ENCODE measurements around the gene TCEAL5.
"Not testable (repeated sequence)": the region's sequence is repeated elsewhere in the genome, so short reads cannot be mapped to it uniquely, and the experiment has no call there.

Gene TCEAL5, protein sequence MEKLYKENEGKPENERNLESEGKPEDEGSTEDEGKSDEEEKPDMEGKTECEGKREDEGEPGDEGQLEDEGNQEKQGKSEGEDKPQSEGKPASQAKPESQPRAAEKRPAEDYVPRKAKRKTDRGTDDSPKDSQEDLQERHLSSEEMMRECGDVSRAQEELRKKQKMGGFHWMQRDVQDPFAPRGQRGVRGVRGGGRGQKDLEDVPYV

DNA sequence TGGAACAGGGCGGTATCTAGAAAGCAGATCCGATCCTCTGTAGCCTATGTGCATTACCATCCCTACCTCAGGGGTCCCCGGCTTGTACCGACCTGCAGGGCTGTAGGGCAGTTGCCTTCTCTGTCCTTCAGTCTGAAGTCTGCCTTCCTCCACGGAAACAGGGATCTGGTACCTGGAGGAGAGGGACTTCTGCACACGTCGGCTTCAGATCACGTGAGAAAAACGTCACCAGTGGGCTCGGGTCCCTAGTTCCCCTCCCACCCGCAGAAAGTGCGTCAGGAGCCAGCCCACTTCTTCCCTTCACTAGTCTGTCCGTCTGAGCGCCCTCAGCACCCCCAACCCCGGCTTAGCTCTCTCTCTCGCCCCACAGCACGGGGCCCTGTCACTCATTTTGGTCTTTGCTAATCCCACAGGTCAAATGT lies at the start of gene TCEAL5:
Gene TCEAL5 (minus strand): TSS at position 170 of the 422 bp plus-strand sequence. CDS start 2,187 bp downstream, outside the sequence.
- DNase-seq = peak; percentile 12 to 30

DNA sequence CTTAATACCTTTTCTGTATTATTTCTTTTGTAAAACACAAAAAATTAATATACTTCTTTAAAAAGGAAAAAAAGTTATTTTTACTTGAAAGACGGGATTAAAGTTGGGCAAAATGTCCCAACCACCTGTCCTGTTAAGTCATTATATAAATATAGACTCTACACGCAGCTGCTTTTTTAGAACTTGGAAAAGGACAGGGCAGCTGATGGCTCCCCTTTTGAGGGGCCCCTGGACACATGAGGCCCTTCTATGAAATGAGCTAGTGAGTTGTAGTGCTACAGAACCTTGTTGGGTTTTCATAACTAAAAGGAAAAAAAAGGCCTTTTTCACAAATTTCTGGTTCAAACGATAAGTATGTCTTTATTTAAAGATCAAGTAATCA lies 34.8 kb upstream of the TCEAL5 start:
- no peak for DNase-seq

DNA sequence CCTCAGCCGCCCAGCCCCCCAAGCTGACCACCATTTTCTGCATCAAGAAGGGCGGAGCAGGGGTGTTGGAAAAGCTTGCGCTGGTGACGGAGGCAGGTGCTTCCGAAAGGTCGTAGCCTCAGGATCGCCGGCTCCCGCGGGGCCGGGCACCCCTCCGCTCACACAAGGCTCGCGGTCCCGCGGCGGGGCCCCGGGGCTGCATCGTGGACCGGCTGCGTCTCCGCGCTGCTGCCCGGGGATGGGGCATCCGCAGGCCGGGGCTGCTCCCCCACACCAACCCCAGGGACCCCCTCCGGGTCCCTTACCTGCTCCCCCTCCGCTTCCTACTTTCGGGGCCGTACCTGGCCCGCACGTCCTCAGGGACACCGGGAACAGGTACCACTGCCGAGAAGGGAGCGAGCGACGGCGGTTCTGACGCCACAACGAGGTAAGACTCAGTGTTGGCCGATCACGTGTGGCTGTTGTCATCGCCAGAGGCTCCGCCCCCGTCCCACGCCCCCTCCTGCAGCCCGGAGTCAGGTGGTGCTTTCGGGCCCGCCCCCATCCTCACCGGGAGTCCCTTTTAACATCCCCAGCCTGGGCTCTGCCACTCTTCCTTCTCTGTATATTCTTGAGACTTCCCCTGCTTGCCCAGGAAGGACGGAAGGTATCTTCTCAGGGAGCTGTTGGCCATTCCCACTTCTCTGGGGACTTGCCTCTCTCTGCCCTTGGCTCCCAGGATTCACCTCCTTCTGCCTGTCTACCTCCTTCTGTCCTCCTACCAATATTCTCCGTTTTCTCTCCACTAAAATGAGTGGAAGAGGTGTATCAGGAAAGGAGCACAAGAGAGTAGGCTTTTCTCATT lies 34.2 kb upstream of the TCEAL5 start, which contains the start of gene BEX2:
Gene BEX2 (minus strand): TSS at position 436 of the 844 bp plus-strand sequence. CDS start 1,014 bp downstream, outside the sequence.
- peak; percentile 43 to 68 for DNase-seq

DNA sequence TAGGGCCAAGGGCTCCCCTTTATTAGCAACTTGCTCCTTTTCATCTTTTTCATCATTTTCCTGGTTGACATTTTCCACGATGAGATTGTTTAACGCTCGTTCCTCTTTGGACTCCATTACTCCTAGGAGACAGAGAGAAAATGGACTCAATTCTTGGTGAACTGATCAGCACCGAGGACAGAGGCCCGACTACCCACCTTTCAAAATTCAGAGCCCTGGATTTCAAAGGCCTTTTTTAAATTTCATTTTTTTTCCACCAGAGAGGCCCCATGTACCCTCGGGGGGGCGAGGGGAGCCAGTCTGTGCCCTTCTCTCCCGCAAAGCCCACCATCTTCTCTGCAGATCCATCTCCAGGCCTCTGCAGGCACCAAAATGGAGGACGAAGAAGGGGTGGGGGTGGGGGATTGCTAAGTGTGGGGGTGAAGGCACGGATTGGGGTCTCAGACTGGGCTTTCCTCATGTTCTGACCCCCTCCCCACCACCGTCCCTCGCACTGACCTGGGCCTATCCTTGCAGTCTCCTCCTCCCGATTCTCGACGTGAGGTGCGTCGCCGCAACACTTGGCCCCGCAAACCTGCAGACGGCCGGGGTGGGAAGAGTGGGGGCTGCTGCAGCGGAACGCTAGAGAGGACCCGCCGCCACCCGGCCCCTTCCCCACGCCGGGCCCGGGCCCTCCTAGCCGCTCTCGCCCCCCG lies 33.5 kb upstream of the TCEAL5 start:
- no peak for DNase-seq

DNA sequence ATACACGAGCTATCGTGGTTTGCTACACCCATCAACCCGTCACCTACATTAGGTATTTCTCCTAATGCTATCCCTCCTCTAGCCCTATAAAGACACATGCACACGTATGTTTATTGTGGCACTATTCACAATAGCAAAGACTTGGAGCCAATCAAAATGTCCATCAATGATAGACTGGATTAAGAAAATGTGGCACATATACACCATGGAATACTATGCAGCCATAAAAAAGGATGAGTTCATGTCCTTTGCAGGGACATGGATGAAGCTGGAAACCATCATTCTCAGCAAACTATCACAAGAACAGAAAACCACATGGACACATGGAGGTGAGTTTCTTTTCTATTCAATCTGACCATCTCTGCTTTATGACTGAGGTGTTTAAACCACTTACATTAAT lies 29.1 kb upstream of the TCEAL5 start:
- DNase-seq = not testable (repeated sequence)

DNA sequence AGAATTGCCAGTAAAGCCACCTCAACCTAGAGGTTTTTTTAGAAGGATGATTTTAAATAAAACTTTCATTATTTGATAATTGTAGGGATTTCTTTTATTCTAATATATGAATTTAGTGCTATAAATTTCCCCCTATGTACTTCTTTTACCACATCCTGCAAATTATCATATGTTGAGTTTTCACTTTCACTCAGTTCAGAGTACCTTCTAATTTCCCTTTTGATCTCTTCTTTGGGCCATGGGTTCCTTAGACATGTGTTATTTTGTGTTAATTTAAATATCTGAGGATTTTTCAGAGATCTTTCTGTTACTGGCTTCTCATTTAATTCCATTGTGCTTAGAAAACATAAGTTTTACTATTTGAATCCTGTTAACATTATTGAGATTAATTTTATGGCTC lies 28.2 kb upstream of the TCEAL5 start:
- no peak for DNase-seq

DNA sequence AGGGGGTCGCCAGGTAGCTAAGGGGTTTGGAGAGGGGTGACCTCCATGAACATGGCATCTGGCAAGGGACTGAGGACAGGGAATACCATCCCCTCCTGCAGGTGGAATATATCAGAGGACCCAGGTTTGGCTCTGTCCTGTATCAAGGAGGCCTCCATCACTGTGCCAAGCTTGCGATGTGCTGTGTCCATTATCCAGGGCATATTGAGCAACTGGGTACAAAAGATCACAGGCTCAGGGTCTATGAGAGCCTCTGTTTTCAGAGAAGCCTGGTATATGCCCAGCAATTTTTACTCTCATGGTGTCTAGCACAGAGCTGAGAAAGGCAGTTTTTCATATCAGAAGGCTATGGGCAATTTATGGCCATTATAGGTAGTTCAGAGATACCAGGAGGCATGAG lies 16.6 kb upstream of the TCEAL5 start:
- DNase-seq = no peak

DNA sequence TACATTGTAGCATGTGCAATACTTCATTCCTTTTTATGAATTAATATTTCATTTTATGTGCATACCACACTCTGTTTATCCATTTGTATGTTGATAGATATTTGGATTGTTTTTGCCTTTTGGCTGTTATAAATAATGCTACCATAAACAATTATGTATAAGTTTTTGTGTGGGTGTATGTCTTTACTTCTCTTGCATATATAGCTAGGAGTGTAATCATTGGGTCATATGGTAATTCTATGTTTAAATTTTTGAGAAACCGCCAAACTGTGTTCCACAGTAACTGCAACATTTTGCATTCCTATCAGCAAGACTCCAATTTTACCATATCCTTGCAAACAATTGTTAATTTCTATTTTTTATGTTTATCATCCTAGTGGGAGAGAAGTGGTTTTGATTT lies 3.1 kb upstream of the TCEAL5 start:
- no peak for DNase-seq

DNA sequence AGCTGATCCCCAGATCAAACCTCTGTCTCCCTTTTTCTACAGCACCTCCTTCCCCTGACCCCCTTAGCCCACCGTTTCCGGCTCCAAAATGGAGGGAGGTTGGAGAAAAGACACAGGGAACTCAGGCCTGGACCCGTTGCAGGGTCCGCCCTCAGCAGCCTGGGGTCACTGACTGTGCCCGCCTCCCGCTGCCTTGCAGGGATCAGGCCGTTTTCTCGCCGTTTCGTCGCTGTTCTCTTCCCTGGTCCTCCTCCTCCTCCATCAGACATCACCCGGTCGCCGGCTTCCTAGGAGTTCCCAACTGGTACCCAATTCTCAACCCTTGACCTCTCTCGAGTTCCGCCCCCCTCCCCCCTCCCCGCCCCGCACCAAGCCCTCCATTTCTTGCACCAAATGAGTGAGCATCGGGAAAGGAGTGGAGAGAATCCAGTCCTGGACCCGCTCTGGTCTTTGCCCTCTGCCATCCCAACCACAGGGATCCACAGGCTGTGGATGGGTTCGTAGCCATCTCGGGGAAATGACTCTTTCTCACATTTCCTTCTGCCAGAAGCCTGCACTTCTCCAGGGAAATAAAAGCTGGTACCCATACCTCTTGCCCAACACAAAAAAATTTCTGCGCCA lies 493 bp downstream of the TCEAL5 start:
- no peak for DNase-seq

DNA sequence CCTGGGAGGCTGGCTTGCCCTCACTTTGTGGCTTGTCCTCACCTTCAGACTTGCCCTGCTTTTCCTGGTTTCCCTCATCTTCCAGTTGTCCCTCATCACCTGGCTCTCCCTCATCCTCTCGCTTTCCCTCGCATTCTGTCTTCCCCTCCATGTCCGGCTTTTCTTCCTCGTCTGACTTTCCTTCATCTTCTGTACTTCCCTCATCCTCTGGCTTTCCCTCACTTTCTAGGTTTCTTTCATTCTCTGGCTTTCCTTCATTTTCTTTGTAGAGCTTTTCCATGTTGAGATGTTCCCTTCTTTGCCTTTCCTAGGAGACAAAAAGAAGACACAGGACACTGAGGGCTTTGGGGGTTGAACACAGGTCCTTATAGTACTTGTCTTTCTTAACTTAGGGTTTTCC lies 2.3 kb downstream of the TCEAL5 start:
- no peak for DNase-seq

DNA sequence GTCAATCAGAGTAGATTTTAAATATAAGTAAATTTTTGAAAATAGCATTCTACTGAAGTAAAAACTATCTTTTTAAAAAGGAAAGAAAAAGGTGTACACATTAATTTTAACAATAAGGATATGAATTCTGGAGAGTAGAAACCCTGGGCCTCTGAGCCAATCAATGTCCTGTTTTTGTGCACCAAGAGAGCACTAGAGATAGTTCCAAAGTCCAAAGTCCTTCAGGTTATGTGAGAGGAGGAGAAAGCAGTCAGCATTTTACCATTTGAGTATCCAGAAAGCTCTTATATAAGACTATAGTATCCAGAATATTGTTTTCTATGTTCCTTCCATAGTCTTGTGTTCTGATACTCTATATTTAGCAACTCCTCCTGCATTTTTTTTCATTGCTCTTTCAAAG lies 18.3 kb downstream of the TCEAL5 start:
- DNase-seq = no peak

DNA sequence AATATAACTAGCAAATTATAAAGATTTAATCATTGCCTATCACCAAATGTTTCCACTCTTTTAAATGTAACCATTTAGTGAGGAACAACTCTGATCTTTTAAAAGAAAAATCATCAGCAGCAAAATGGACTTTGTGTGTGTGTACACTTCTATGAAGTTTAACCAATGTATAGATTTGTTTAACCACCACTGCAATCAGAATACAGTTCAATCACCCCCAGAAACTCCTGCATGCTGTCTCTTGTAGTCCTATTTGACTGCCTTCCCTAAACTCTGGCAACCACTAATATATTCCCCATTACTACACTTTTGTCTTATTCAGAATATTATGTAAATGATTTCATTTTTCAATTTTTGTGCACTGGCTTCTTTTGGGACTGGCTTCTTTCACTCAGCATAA lies 19.9 kb downstream of the TCEAL5 start:
- DNase-seq = no peak

DNA sequence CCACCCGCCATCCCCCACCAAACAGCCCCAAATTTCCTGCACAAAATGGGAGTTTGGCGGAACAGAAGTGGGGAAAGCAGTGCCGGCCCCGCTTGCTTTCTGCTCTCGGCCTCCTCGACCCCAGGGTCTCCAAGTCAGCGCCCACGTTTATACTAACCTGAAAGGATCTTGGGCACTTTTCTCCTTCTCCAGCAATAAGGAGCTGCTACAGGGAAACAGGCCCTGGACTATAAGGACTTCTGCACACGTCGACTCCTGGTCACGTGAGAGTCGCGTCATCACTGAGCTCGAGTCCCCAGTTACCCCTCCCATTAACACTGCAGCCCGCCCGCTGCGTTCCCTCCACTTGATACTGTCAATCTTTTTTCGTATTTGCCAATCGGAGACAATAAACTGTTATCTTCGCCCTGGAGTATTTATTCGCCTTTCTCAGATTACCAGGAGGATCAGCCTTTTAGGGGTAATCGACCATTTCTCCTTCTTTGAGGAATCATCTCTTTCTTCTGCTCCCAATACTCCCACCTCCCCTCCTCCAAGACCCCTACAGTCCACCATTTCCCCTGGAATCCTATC lies 21.5 kb downstream of the TCEAL5 start, which contains the start of gene TCEAL8:
Gene TCEAL8 (minus strand): TSS at position 235 of the 573 bp plus-strand sequence. CDS start 1,176 bp downstream, outside the sequence.
- peak; percentile 69 to 75 for DNase-seq

DNA sequence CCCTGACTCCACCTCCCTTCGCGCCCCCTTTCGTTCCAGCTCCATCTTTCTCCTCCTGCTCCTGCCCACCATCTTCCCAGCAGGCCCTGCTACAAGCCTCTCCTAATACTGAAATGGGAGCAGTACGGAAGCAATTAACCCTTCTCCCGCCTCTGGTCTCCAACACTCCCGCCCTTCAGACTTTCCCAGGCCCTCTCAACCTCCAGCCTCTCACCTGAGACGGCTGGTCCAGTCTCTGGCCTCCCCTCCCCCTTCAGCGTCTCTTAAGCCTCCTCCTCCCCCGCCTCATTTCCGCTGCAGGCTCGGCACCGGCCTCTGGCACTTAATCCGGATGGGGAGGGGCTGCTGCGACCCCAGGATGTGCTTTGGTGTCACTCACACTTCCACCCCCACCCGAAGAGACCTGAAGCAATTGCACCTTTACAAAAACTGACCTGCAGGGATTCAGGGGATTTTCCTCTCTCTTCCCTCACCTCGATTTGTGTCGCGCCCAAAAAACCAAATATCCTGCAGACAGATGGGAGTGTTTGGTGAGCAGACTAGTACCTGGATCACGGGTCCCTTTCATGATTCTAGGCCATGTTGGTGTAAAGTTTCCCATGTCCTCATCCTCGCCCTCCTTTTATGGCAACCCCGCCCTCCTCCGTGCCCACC lies 22.3 kb downstream of the TCEAL5 start:
- peak; percentile 26 to 41 for DNase-seq

DNA sequence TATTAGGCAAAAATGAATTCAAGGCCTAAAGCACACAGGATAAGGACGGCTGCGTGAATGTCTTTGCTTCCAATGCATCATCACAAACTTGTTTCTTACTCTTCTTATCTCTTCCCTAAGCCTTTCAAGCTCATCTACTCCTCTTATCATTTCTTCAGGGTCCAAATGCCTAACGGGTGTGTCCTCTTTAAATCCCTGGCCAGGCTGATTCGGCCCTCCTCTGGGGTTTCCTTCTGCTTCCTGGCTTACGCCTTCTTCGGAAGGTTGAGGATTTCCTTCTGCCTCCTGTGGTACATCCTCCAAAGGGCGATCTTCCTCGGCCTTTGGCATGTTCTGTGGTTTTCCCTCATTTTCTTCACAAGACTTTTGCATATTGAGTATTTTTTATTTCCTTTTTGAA lies 22.9 kb downstream of the TCEAL5 start:
- DNase-seq = no peak

DNA sequence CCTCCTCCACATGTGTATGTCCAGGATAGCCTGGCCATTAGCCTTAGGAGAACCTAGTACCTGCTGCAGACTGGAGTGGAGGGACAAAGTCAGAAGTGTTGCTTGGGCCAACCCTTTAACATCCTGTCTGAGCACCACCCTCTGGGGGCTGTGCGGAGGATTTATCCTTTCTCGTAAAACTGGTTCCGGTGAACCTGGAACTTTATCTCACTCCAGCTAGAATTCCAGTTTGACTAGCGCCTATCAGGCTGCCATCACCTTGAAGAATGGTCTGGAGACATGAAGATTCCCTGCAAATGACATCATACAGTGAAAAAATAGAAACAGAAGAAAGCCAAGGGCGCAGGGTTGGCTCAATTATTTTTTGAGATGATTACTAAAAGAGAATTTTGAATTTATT lies 25.6 kb downstream of the TCEAL5 start:
- no peak for DNase-seq

DNA sequence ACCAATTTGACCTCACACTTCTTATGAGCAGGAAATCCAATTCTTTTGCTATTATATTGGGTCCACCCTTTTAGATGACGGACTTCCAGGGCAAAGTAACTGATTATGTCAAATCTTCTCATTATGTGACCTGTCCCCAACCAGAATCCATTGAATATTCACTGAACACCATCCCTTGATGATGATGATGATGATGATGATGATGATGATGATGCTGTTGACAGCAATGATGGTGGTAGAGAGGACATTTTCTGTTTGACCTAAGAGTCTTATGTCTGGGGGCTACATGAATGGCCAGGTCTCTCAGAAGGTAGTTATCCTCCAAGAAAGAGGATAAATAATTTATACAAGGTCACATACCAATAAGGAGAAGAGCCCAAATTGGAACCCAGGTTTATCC lies 26.7 kb downstream of the TCEAL5 start:
- DNase-seq = no peak

DNA sequence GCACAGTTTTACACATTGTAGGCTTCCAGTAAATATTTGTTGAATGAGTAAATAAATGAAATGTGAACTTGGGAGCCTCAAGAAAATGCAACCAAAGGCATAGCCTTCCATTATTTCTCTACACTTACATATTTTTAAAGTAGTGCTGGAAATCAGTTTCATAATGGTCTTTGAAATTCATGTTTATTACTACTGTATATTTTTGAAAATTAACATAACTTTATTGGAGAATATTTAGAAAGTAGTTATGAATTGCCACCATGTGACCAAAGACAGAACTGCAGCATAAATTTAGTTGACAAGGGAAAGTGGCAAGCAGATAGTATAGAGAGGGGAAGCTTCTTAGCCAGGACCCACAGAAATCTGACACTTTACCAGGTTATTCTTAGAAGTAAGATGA lies 28.0 kb downstream of the TCEAL5 start:
- peak in 1 of 2 donors; percentile 5 for DNase-seq

DNA sequence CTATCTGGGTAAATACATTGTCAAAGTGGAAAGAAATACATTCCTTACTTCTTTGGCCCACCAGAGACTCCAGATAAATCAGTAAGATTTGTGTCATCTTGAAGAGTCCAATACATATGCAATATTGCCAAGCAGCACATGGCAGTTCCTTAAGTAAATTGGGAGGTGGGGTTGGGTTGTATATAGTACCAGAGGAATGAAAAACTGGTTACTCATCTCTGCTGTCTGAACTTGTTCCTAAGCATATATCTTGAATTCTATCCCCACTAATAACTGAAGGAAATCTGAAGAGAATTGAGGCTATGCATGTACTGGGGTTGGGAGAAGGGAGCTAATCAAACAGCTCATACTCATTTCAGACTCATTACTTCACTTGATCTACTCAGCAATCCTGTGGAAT lies 36.4 kb downstream of the TCEAL5 start:
- no peak for DNase-seq

DNA sequence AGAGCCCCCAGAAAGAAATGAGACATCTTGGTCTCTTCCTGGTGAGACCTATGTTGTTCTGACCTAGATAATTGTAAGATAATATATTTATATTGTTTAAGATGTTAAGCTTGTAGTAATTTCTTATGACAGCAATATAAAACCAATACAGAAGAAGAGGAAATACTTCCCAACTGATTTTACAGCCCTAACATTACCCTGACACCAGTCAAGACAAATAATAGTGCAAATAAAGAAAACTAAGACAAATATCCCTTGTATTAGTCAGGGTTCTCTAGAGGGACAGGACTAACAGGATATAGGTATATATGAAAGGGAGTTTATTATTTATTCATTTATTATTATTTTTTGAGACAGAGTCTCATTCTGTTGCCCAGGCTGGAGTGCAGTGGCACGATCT lies 40.3 kb downstream of the TCEAL5 start:
- no peak for DNase-seq

DNA sequence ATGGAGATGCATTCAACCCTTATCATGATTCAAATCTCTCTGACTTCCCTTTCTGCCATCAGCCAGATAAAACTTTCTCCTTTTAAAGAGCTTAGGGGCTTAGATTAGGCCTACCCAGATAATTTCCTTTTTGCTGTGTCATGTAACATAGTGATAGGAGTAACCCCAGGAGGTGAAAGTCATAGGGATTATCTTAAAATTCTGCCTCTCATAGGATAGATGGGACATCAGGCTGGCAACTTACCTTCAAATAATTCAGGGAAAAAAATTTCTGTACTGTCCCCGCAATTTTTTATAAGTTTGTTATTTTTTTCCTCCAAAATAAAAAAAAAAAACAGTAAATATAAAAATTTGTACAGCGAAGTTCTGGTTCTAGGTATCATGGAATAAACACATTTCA lies 40.9 kb downstream of the TCEAL5 start:
- DNase-seq = not testable (repeated sequence)

DNA sequence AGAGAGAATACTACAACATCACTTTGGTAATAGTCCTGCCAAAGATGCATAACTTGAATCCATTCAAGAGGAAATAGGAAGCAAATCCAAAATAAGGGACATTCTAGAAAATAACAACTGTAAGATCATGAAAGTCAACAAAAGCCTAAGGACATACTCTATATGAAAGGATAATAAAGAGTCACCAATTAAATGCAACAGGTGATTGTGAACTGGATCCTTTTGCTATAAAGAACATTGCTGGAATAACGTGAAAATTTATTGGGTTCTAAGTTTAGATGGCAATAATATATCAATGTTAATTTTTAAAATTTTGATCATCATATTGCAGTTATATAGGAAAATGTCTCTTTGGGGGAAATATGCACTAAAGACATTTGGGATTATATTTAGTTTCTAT lies 41.7 kb downstream of the TCEAL5 start:
- DNase-seq = no peak

Data from hippocampal formation (tissue), 2 donors.